ENCODE results near the gene CCDC127. TPM values are rescaled to one million over a fixed set of nuclear protein-coding genes. Genes with fewer than 3 reads are reported as not detected.

The CCDC127 gene
- total RNA-seq, 1 donor from 2014 or later = 8.8 TPM

- H3K36me3 ChIP-seq (ENCODE audit: insufficient read depth, low read length) = no peaks in the 10 kb centered on the region
- H3K27ac ChIP-seq (ENCODE audit: low read depth, low read length) = peak overlapping the region; percentile 16
- H3K27me3 ChIP-seq (ENCODE audit: insufficient read depth, low read length) = no peaks in the 10 kb centered on the region
- H3K27ac Mint-ChIP-seq (ENCODE audit: unreplicated experiment) = no peak overlapping the region
- TF ChIP-seq EZH2 (IDR thresholded peaks at IDR 0.05; ENCODE audit: insufficient read depth, low read length) = no peak
- peaks cover 23% of the 10 kb centered on the region for H3K4me1 ChIP-seq (ENCODE audit: insufficient read depth, low read length)
- peak overlapping the region; percentile 16 for H3K4me2 ChIP-seq (ENCODE audit: low read length)
- DNase-seq (ENCODE audit: low read depth) = no peak
- no peak overlapping the region for H3K4me3 Mint-ChIP-seq (ENCODE audit: unreplicated experiment)
- H3K4me3 ChIP-seq (ENCODE audit: insufficient read depth, low read depth, low read length) = no peak overlapping the region
- peaks cover 12% of the 10 kb centered on the region for H3K4me1 Mint-ChIP-seq (ENCODE audit: low read depth, unreplicated experiment)
- peaks cover 11% of the 10 kb centered on the region for H3K36me3 Mint-ChIP-seq (ENCODE audit: low read depth, unreplicated experiment)
- H3K27me3 Mint-ChIP-seq (ENCODE audit: low read depth, unreplicated experiment) = no peaks in the 10 kb centered on the region
- H3K9me3 Mint-ChIP-seq (ENCODE audit: unreplicated experiment) = no peaks in the 10 kb centered on the region
- H3K79me2 ChIP-seq (ENCODE audit: insufficient read depth, low read length) = peaks cover 41% of the 10 kb centered on the region
- H4K20me1 ChIP-seq (ENCODE audit: insufficient read depth, low read length) = peaks cover 65% of the 10 kb centered on the region
- FAIRE-seq = no peak
- H2AFZ ChIP-seq (ENCODE audit: low read depth, low read length) = no peak overlapping the region
- H3K9me3 ChIP-seq (ENCODE audit: insufficient read depth, low read depth, low read length) = no peaks in the 10 kb centered on the region
- H3K9ac ChIP-seq (ENCODE audit: low read length) = peak overlapping the region; percentile 33
These were observed 10.9 kb downstream of the CCDC127 start for GRCh38 chr5:206927-207536.

- no peaks in the 10 kb centered on the region for H3K9me3 Mint-ChIP-seq (ENCODE audit: unreplicated experiment)
- peaks cover 41% of the 10 kb centered on the region for H3K79me2 ChIP-seq (ENCODE audit: insufficient read depth, low read length)
- TF ChIP-seq EZH2 (IDR thresholded peaks at IDR 0.05; ENCODE audit: insufficient read depth, low read length) = no peak
These were observed 11.5 kb downstream of the CCDC127 start for GRCh38 chr5:206406-206805.

GRCh38 chr5:204966-205670, 12.8 kb downstream of the CCDC127 start:
- Histone ChIP-seq H3K79me2 (ENCODE audit: insufficient read depth, low read length) (peaks cover 37% of the 10 kb centered on the region), H3K36me3 (ENCODE audit: insufficient read depth, low read length) (no peaks in the 10 kb centered on the region), H3K27me3 (ENCODE audit: insufficient read depth, low read length) (no peaks in the 10 kb centered on the region), H3K9me3 (ENCODE audit: insufficient read depth, low read depth, low read length) (no peaks in the 10 kb centered on the region), H2AFZ (ENCODE audit: low read depth, low read length) (no peak overlapping the region), H3K4me2 (ENCODE audit: low read length) (no peak overlapping the region), H4K20me1 (ENCODE audit: insufficient read depth, low read length) (peaks cover 77% of the 10 kb centered on the region), H3K27ac (ENCODE audit: low read depth, low read length) (no peak overlapping the region), H3K4me1 (ENCODE audit: insufficient read depth, low read length) (peaks cover 23% of the 10 kb centered on the region), H3K9ac (ENCODE audit: low read length) (no peak overlapping the region), H3K4me3 (ENCODE audit: insufficient read depth, low read depth, low read length) (no peak overlapping the region)
- Mint-ChIP-seq H3K27ac (ENCODE audit: unreplicated experiment) (no peak overlapping the region), H3K36me3 (ENCODE audit: low read depth, unreplicated experiment) (peaks cover 11% of the 10 kb centered on the region), H3K4me1 (ENCODE audit: low read depth, unreplicated experiment) (peaks cover 16% of the 10 kb centered on the region), H3K27me3 (ENCODE audit: low read depth, unreplicated experiment) (no peaks in the 10 kb centered on the region), H3K9me3 (ENCODE audit: unreplicated experiment) (no peaks in the 10 kb centered on the region), H3K4me3 (ENCODE audit: unreplicated experiment) (no peak overlapping the region)
- TF ChIP-seq CTCF (IDR thresholded peaks at IDR 0.05; ENCODE audit: insufficient read depth, low read depth, low read length) (no peak), EZH2 (IDR thresholded peaks at IDR 0.05; ENCODE audit: insufficient read depth, low read length) (no peak)
- no peak for DNase-seq (ENCODE audit: low read depth)
- FAIRE-seq = no peak

More at GRCh38 chr5:206406-206805, 11.5 kb downstream of the CCDC127 start:
- H3K27me3 ChIP-seq (ENCODE audit: insufficient read depth, low read length) = no peaks in the 10 kb centered on the region
- H3K9me3 ChIP-seq (ENCODE audit: insufficient read depth, low read depth, low read length) = no peaks in the 10 kb centered on the region
- Mint-ChIP-seq H3K27ac (ENCODE audit: unreplicated experiment) (no peak overlapping the region), H3K4me3 (ENCODE audit: unreplicated experiment) (no peak overlapping the region), H3K4me1 (ENCODE audit: low read depth, unreplicated experiment) (peaks cover 16% of the 10 kb centered on the region), H3K36me3 (ENCODE audit: low read depth, unreplicated experiment) (peaks cover 11% of the 10 kb centered on the region), H3K27me3 (ENCODE audit: low read depth, unreplicated experiment) (no peaks in the 10 kb centered on the region)
- peaks cover 70% of the 10 kb centered on the region for H4K20me1 ChIP-seq (ENCODE audit: insufficient read depth, low read length)
- FAIRE-seq (no peak), DNase-seq (ENCODE audit: low read depth) (peak; percentile 74)
- H3K4me1 ChIP-seq (ENCODE audit: insufficient read depth, low read length) = peaks cover 23% of the 10 kb centered on the region
- no peak overlapping the region for H2AFZ ChIP-seq (ENCODE audit: low read depth, low read length)
- H3K36me3 ChIP-seq (ENCODE audit: insufficient read depth, low read length) = no peaks in the 10 kb centered on the region
- no peak overlapping the region for H3K9ac ChIP-seq (ENCODE audit: low read length)
- H3K27ac ChIP-seq (ENCODE audit: low read depth, low read length) = no peak overlapping the region
- H3K4me3 ChIP-seq (ENCODE audit: insufficient read depth, low read depth, low read length) = no peak overlapping the region
- peak overlapping the region; percentile 16 for H3K4me2 ChIP-seq (ENCODE audit: low read length)
